ENCODE measurements around the gene AATF.

AATF gene

GRCh38 chr17:37047631-37048104 lies 98.9 kb downstream of the AATF start:
- peak; percentile 39 for DNase-seq (ENCODE audit: low read depth)
- H3K4me3 ChIP-seq (ENCODE audit: low read length), result no peak overlapping the region
- peak; percentile 93 for TF ChIP-seq CTCF (conservative IDR thresholded peaks at IDR 0.05; ENCODE audit: low read depth, low read length)

GRCh38 chr17:37048811-37049210 lies 100.1 kb downstream of the AATF start:
- DNase-seq (ENCODE audit: low read depth), result no peak
- no peak for TF ChIP-seq CTCF (conservative IDR thresholded peaks at IDR 0.05; ENCODE audit: low read depth, low read length)
- H3K4me3 ChIP-seq (ENCODE audit: low read length), result no peak overlapping the region

- TF ChIP-seq CTCF (conservative IDR thresholded peaks at IDR 0.05; ENCODE audit: low read depth, low read length), result no peak
- DNase-seq (ENCODE audit: low read depth), result peak; percentile 16
- H3K4me3 ChIP-seq (ENCODE audit: low read length), result no peak overlapping the region
Observed at GRCh38 chr17:37050920-37051319, 102.2 kb downstream of the AATF start.

- TF ChIP-seq CTCF (conservative IDR thresholded peaks at IDR 0.05; ENCODE audit: low read depth, low read length), result no peak
- no peak overlapping the region for H3K4me3 ChIP-seq (ENCODE audit: low read length)
- no peak for DNase-seq (ENCODE audit: low read depth)
Observed at GRCh38 chr17:37051381-37051780, 102.6 kb downstream of the AATF start.

- DNase-seq (ENCODE audit: low read depth), result no peak
- no peak for TF ChIP-seq CTCF (conservative IDR thresholded peaks at IDR 0.05; ENCODE audit: low read depth, low read length)
Observed at GRCh38 chr17:37051833-37052232, 103.1 kb downstream of the AATF start.

GRCh38 chr17:37052450-37052849 lies 103.7 kb downstream of the AATF start:
- no peak overlapping the region for H3K4me3 ChIP-seq (ENCODE audit: low read length)
- no peak for DNase-seq (ENCODE audit: low read depth)
- no peak for TF ChIP-seq CTCF (conservative IDR thresholded peaks at IDR 0.05; ENCODE audit: low read depth, low read length)

More at GRCh38 chr17:37051833-37052232, 103.1 kb downstream of the AATF start:
- no peak overlapping the region for H3K4me3 ChIP-seq (ENCODE audit: low read length)

- TF ChIP-seq CTCF (conservative IDR thresholded peaks at IDR 0.05; ENCODE audit: low read depth, low read length), result no peak
- no peak for DNase-seq (ENCODE audit: low read depth)
- no peak overlapping the region for H3K4me3 ChIP-seq (ENCODE audit: low read length)
Observed at GRCh38 chr17:37054894-37055293, 106.1 kb downstream of the AATF start.
